Adrenal gland (tissue), 12 donors: ENCODE data around the gene MITF. TPM values are rescaled to one million over a fixed set of nuclear protein-coding genes. Genes with fewer than 3 reads are reported as not detected.

Experiments
- DNase-seq, 7 donors: peaks; one replicate each; pipeline ENCODE4 v3.0.0-alpha.2; 2019 to 2020
- H3K27ac ChIP-seq, 5 donors: fragments of 200-600 bp; sonication (generic) in 4 of 5; 1 replicate in 3 of 5; 2 replicates in 2 of 5; pipeline versions ENCODE4 v1.5.1 to v1.8.0; 2016 to 2020; ENCODE audit warnings: mild to moderate bottlenecking in 1 of 5
- H3K27me3 ChIP-seq: fragments of 200-600 bp; 2 replicates; pipeline ENCODE4 v1.8.0; 2021
- H3K36me3 ChIP-seq, 2 donors: fragments of 200-600 bp; replicated peaks in 1 of 2; 1 replicate in 1 of 2; 2 replicates in 1 of 2; pipeline versions ENCODE4 v1.5.1 to v1.8.0; 2018 to 2022
- H3K4me1 ChIP-seq, 2 donors: fragments of 200-600 bp; replicated peaks in 1 of 2; 1 replicate in 1 of 2; 2 replicates in 1 of 2; pipeline versions ENCODE4 v1.5.1 to v1.8.0; 2018 to 2021
- H3K4me3 ChIP-seq, 4 donors: fragments of 200-600 bp; sonication (generic) in 3 of 4; one replicate each; pipeline ENCODE4 v1.5.1; 2016 to 2018
- H3K9me3 ChIP-seq, 3 donors: fragments of 200-600 bp; sonication (generic) in 1 of 3; replicated peaks in 1 of 3; 1 replicate in 2 of 3; 2 replicates in 1 of 3; pipeline versions ENCODE4 v1.5.1 to v1.8.0; 2016 to 2021
- CTCF ChIP-seq, 6 experiments: fragments of 450-650 bp in 4 of 6; fragments of 200-600 bp in 2 of 6; sonication (generic) in 1 of 6; IDR thresholded peaks; 1 replicate in 5 of 6; 2 replicates in 1 of 6; pipeline versions ENCODE4 v1.5.1 to v1.8.0; 2016 to 2021; ENCODE audit warnings: antibody characterized with exemption in 6 of 6, mild to moderate bottlenecking in 2 of 6, moderate library complexity in 1 of 6
- POLR2A ChIP-seq, 2 donors: fragments of 450-650 bp; IDR thresholded peaks; one replicate each; pipeline ENCODE4 v1.6.1; 2017; ENCODE audit warnings: antibody characterized with exemption in 2 of 2, mild to moderate bottlenecking in 2 of 2, moderate library complexity in 1 of 2
- WGBS, 4 donors: extraction: QIAGEN DNeasy Blood & Tissue Kit in 2 of 4; methylation state at CpG; one replicate each; pipeline versions ENCODE4 v1.1.5 to v1.1.7; 2013 to 2017; 5-methylcytosine and 5-hydroxymethylcytosine counted together
- intact Hi-C, 2 donors: fragments of 100-400 bp; cut with DNase I; formaldehyde crosslinking; loops; one replicate each; pipeline versions ENCODE4 v1.14.1 to v1.15.0; 2022 to 2023
- polyA plus RNA-seq, 3 donors: library from polyadenylated mRNA; stranded (reverse); fragments of 200-250 nt in 2 of 3; fragments of 350-450 nt in 1 of 3; fragmentation: Illumina TruSeq in 1 of 3; extraction: RNeasy Lipid Tissue Mini Kit (QIAGEN cat#74804) in 1 of 3; gene quantifications; one replicate each; pipeline ENCODE4 v1.2.3, GENCODE V29; 2013 to 2014
- total RNA-seq, 9 donors: library from RNA; depleted of rRNA in 4 of 9; stranded (reverse); fragments of >200 nt in 4 of 9; fragments of 120-200 nt in 1 of 9; fragmentation: NEBNext Ultra II Directional in 1 of 9; extraction: Animal tissue kit (Norgen Biotek cat#: 25700) in 1 of 9; gene quantifications; one replicate each; pipeline versions ENCODE4 v1.1.0 to v1.2.4, GENCODE V29; 2013 to 2023
- donor health status: healthy with polysubstance abuse.
- donor health status: Bipolar disorder and iron deficiency.
- donor health status: DM: yes; HTN: yes; CAD: no.
- donor health status: DM: no; HTN: no; CAD: no.
- donor health status: DM: no; HTN: no; CAD: no.
- donor health status: DM: yes; HTN: yes; CAD: no.

The MITF gene
- total and polyA plus RNA-seq, 12 donors = 2.4 to 23.4 (median 10.6) TPM

GRCh38 chr3:69936266-69936665, 197.0 kb downstream of the MITF start:
- no peak for DNase-seq
- no peaks in the 10 kb centered on the region for H3K36me3 ChIP-seq
- intact Hi-C loops = no loop called here
- H3K9me3 ChIP-seq = no peaks in the 10 kb centered on the region
- 53 to 68% (median 58%) methylated on average over 6 of the region's 6 CpGs for WGBS, 4 donors
- H3K27ac ChIP-seq = no peak overlapping the region
- no peak for TF ChIP-seq POLR2A (IDR thresholded peaks at IDR 0.05)
- no peak for TF ChIP-seq CTCF (IDR thresholded peaks at IDR 0.05)
- no peak overlapping the region for H3K4me3 ChIP-seq
- H3K27me3 ChIP-seq = no peaks in the 10 kb centered on the region
- no peaks in the 10 kb centered on the region for H3K4me1 ChIP-seq

- Histone ChIP-seq H3K27me3 (no peaks in the 10 kb centered on the region), H3K4me3 (no peak overlapping the region), H3K9me3 (no peaks in the 10 kb centered on the region), H3K36me3 (no peaks in the 10 kb centered on the region), H3K27ac (no peak overlapping the region), H3K4me1 (no peaks in the 10 kb centered on the region)
- WGBS, 4 donors = 94 to 97% (median 96%) methylated on average over 6 of the region's 6 CpGs
- DNase-seq = no peak
- intact Hi-C loops = no loop called here
- no peak for TF ChIP-seq CTCF (IDR thresholded peaks at IDR 0.05)
Observed at GRCh38 chr3:69938061-69938460, 198.8 kb downstream of the MITF start.

- Histone ChIP-seq H3K9me3 (no peaks in the 10 kb centered on the region), H3K36me3 (no peaks in the 10 kb centered on the region), H3K4me3 (no peak overlapping the region), H3K27me3 (no peaks in the 10 kb centered on the region), H3K4me1 (no peaks in the 10 kb centered on the region), H3K27ac (no peak overlapping the region)
- 91 to 100% (median 95%) methylated on average over 3 of the region's 3 CpGs for WGBS, 4 donors
- no peak for DNase-seq
- intact Hi-C loops = no loop called here
- TF ChIP-seq CTCF (IDR thresholded peaks at IDR 0.05) (no peak), POLR2A (IDR thresholded peaks at IDR 0.05) (no peak)
Observed at GRCh38 chr3:69938931-69939330, 199.7 kb downstream of the MITF start.

- no peak for DNase-seq
- H3K36me3 ChIP-seq = no peaks in the 10 kb centered on the region
- no peak overlapping the region for H3K27ac ChIP-seq
- TF ChIP-seq CTCF (IDR thresholded peaks at IDR 0.05) (no peak), POLR2A (IDR thresholded peaks at IDR 0.05) (no peak)
- no peaks in the 10 kb centered on the region for H3K27me3 ChIP-seq
- intact Hi-C loops = loop anchor here (5.0 to 10.0 kb wide), 2 partner anchors 146 to 254 kb away; no protein-coding TSS in a partner anchor
- no peak overlapping the region for H3K4me3 ChIP-seq
- no peaks in the 10 kb centered on the region for H3K4me1 ChIP-seq
- H3K9me3 ChIP-seq = no peaks in the 10 kb centered on the region
- 89 to 94% (median 92%) methylated on average over 3 of the region's 3 CpGs for WGBS, 4 donors
Observed at GRCh38 chr3:69941037-69941436, 201.8 kb downstream of the MITF start.
